ENCODE data around the gene PPM1H.
A peak's percentile ranks its signal among the peaks of the same experiment; 100 is the strongest.

Gene PPM1H, protein sequence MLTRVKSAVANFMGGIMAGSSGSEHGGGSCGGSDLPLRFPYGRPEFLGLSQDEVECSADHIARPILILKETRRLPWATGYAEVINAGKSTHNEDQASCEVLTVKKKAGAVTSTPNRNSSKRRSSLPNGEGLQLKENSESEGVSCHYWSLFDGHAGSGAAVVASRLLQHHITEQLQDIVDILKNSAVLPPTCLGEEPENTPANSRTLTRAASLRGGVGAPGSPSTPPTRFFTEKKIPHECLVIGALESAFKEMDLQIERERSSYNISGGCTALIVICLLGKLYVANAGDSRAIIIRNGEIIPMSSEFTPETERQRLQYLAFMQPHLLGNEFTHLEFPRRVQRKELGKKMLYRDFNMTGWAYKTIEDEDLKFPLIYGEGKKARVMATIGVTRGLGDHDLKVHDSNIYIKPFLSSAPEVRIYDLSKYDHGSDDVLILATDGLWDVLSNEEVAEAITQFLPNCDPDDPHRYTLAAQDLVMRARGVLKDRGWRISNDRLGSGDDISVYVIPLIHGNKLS

DNA sequence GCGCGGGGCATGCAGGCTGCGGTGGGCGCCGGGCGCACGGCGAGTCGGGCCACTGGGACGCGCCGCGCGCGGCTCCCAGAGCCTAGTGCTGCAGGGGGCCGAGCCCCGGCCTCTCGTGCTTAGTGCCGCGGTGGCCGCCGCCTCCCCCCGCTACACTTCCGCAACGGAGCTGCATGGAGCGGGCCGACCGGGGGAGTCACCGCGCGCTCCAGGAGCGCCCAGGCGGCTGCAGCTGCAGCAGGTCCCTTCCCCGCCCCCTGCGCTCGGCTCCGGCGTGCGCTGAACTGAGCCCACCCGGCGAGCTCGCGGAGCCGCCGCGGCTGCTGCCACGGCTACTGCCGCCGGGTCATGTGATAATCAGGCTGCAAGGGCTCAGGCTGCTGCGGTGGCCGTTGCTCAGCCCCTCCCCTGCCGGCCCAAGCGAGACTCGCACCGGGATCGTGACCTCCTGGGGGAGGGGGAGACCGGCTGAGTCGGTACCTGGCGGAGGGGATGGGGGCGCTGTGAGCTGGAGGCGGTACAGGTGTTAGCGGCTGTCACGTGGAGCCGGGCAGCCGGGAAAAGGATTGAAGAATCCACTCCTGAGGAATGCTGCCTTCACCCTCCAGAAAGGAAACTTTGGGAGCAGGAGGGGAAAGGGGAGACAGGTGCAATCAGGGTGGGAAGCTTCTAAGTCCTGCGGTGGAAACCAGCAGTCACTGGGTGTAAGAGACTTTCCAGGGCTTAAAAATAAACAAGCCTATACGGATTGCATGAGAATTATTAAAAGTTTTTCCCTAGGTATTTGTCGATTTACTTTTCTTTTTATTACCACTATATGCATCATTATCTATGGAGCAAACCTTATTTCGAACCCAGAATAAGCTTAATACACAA, at the start of gene PPM1H:
TSS of gene PPM1H (minus strand) at position 352 of the 876 bp plus-strand sequence. CDS start 414 bp downstream, outside the sequence.
- H3K4me3 ChIP-seq (ENCODE audit: low read length): peak within 1 kb of the TSS; percentile 81
- no peaks in the 10 kb centered on the region for H3K9me3 ChIP-seq (ENCODE audit: control insufficient read depth, low read length)
- no peaks in the 10 kb centered on the region for H3K36me3 ChIP-seq (ENCODE audit: control insufficient read depth, insufficient read depth, low read length, severe bottlenecking)
- peak within 1 kb of the TSS; percentile 68 for H3K9ac ChIP-seq (ENCODE audit: low read length)
- peaks cover 16% of the 10 kb centered on the region for H3K27me3 ChIP-seq (replicated peaks; ENCODE audit: control insufficient read depth, insufficient read depth, low read length)
- peak; percentile 78 for DNase-seq (ENCODE audit: low read depth)
- H3K4me1 ChIP-seq (ENCODE audit: control insufficient read depth, insufficient read depth, low read length): peaks cover 9% of the 10 kb centered on the region

DNA sequence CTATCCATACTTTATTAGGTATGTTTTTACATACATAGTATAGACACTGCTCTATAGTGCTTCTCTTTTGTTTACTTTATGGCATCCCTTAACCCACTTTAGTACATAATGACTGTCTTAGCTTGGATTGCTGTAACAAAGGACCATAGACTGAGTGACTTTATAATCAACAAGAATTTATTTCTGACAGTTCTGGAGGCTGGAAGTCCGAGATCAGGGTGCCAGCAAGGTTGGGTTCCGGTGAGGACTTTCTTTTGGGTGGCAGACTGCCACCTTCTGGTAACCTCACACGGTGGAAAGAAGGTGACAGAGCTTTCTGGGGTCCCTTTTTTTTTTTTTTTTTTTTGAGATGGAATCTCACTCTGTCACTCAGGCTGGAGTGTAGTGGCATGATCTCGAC, 48.6 kb upstream of the PPM1H start:
- Histone ChIP-seq H3K4me1 (ENCODE audit: control insufficient read depth, insufficient read depth, low read length) (no peaks in the 10 kb centered on the region), H3K9me3 (ENCODE audit: control insufficient read depth, low read length) (no peaks in the 10 kb centered on the region), H3K4me3 (ENCODE audit: low read length) (no peak overlapping the region), H3K36me3 (ENCODE audit: control insufficient read depth, insufficient read depth, low read length, severe bottlenecking) (no peaks in the 10 kb centered on the region), H3K9ac (ENCODE audit: low read length) (no peak overlapping the region), H3K27me3 (replicated peaks; ENCODE audit: control insufficient read depth, insufficient read depth, low read length) (no peaks in the 10 kb centered on the region)
- DNase-seq (ENCODE audit: low read depth): no peak

DNA sequence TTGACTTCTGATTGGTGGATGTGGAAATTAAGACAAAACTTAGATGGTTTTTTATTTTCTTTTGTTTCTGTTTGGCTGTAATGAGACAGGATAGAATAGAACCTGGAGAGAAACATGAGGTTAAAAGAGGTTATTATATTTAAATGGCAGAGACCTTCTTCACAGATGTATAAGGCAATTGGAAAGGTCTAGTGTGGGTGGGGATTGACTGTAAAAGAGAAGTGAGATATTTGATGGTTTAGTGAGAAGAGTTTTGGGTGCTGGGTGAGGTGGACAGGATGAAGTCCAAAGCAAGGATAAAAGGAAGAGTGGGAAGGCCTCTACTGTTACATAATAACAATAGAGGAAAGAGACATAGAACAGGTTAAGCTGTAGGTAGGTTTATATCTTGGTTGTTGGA, 43.8 kb upstream of the PPM1H start:
- DNase-seq (ENCODE audit: low read depth): no peak
- Histone ChIP-seq H3K4me3 (ENCODE audit: low read length) (no peak overlapping the region), H3K9ac (ENCODE audit: low read length) (no peak overlapping the region), H3K27me3 (replicated peaks; ENCODE audit: control insufficient read depth, insufficient read depth, low read length) (no peaks in the 10 kb centered on the region), H3K9me3 (ENCODE audit: control insufficient read depth, low read length) (no peaks in the 10 kb centered on the region), H3K4me1 (ENCODE audit: control insufficient read depth, insufficient read depth, low read length) (no peaks in the 10 kb centered on the region), H3K36me3 (ENCODE audit: control insufficient read depth, insufficient read depth, low read length, severe bottlenecking) (no peaks in the 10 kb centered on the region)

DNA sequence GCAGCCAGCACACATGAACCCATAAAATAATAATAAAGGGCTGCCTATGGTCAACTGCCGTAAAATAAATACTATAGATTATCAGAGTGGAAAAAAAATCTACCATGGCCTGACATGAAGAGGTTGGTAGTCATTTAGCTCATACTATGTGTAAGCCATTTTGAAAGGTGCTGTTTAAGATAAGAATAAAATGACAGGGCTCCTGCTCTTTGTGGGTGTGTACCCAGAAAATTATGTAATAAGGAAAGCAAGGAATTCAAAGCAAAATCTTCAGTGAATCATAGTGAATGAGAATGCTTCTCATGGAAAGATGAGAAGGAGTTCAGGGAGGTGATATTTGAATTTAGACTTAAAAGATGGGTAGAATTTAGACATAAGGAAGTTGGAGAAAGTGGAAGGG, 42.9 kb upstream of the PPM1H start:
- Histone ChIP-seq H3K4me3 (ENCODE audit: low read length) (no peak overlapping the region), H3K36me3 (ENCODE audit: control insufficient read depth, insufficient read depth, low read length, severe bottlenecking) (no peaks in the 10 kb centered on the region), H3K9me3 (ENCODE audit: control insufficient read depth, low read length) (no peaks in the 10 kb centered on the region), H3K9ac (ENCODE audit: low read length) (no peak overlapping the region), H3K27me3 (replicated peaks; ENCODE audit: control insufficient read depth, insufficient read depth, low read length) (peaks cover 3% of the 10 kb centered on the region), H3K4me1 (ENCODE audit: control insufficient read depth, insufficient read depth, low read length) (no peaks in the 10 kb centered on the region)
- no peak for DNase-seq (ENCODE audit: low read depth)

DNA sequence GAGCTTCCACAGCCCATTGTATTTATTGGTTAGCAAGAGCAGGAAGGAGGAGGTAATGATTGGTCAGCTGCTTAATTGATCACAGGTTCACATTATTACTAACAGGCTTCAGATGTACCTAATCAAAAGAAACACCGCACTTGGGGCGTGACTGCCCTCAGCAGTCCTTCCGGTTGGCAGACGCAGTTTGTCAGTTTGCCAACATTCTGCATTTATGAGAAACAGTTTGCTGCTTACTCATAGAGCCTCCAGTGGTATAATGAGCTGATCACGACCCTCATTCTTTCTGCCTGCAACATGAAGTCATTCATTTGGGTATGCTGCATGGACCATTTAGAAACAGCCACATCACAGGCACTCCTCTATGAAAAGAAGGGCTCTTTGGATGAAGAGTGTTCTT, 42.5 kb upstream of the PPM1H start:
- Histone ChIP-seq H3K9me3 (ENCODE audit: control insufficient read depth, low read length) (no peaks in the 10 kb centered on the region), H3K4me1 (ENCODE audit: control insufficient read depth, insufficient read depth, low read length) (no peaks in the 10 kb centered on the region), H3K36me3 (ENCODE audit: control insufficient read depth, insufficient read depth, low read length, severe bottlenecking) (no peaks in the 10 kb centered on the region), H3K27me3 (replicated peaks; ENCODE audit: control insufficient read depth, insufficient read depth, low read length) (peaks cover 3% of the 10 kb centered on the region), H3K9ac (ENCODE audit: low read length) (no peak overlapping the region), H3K4me3 (ENCODE audit: low read length) (no peak overlapping the region)
- DNase-seq (ENCODE audit: low read depth): peak; percentile 42

DNA sequence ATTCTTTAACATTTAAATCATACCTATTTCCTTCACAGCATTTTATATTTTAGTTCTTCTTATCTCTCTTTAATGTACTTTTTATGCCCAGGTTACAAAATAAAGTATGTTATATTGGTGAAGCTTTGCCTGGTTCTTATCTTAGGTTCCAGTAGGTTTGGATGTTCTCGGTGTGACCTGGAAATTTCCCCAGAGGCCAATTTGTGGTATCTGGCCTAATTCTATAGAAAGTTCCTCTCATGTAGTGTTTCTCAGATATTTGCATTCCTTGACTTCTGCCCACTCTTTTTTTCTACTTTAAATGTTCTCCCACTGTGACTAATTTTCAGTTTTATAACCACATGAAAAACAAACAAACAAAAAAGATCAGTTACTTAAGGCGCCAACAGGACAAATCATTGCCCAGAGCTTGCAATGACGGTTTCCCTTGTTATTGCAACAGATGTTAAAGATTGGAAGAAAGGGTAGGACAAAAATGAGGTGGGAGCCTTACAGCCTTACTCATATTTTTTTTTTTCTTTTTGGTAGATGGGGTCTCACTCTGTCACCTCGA, 41.2 kb upstream of the PPM1H start:
- H3K36me3 ChIP-seq (ENCODE audit: control insufficient read depth, insufficient read depth, low read length, severe bottlenecking): no peaks in the 10 kb centered on the region
- H3K27me3 ChIP-seq (replicated peaks; ENCODE audit: control insufficient read depth, insufficient read depth, low read length): peaks cover 3% of the 10 kb centered on the region
- no peak for DNase-seq (ENCODE audit: low read depth)
- no peaks in the 10 kb centered on the region for H3K9me3 ChIP-seq (ENCODE audit: control insufficient read depth, low read length)
- no peak overlapping the region for H3K4me3 ChIP-seq (ENCODE audit: low read length)
- H3K4me1 ChIP-seq (ENCODE audit: control insufficient read depth, insufficient read depth, low read length): no peaks in the 10 kb centered on the region
- H3K9ac ChIP-seq (ENCODE audit: low read length): no peak overlapping the region

DNA sequence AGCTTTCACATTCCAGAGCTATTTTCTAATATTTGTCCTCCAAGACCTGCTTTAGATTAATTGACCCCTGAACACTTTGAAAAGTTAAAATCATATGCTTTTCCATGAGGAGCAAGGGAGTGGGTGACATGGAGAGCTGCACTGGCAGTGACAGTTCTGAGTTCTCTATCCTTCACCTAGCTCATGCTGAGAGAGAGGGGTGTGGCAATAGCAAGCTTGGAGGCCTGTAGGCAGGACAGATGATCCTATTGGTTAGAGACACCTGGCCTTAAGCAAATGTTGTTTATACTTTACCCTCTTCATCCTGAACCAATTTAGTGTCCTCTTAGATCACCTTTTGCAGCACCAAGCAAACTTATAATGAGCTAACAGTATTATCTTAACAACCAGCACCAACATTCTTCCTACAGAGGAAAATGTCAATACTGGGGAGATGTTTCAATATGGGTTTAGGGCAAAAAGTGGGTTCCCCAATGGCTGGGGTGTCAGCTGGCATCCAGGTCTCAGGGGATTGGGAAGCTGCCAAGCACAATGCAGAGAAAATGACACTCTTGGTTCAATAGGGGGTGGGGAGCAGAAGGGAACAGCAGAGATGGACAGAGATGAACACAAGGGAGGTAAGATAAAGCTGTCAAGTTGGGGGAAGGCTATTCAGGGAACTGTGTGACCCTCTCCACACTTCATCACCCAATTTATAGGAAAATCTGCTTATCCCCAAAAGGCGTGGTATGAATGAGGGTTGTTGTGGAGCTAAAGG, 37.0 kb upstream of the PPM1H start:
- no peak for DNase-seq (ENCODE audit: low read depth)
- no peaks in the 10 kb centered on the region for H3K9me3 ChIP-seq (ENCODE audit: control insufficient read depth, low read length)
- H3K27me3 ChIP-seq (replicated peaks; ENCODE audit: control insufficient read depth, insufficient read depth, low read length): peaks cover 3% of the 10 kb centered on the region
- no peaks in the 10 kb centered on the region for H3K36me3 ChIP-seq (ENCODE audit: control insufficient read depth, insufficient read depth, low read length, severe bottlenecking)
- no peaks in the 10 kb centered on the region for H3K4me1 ChIP-seq (ENCODE audit: control insufficient read depth, insufficient read depth, low read length)
- no peak overlapping the region for H3K9ac ChIP-seq (ENCODE audit: low read length)
- no peak overlapping the region for H3K4me3 ChIP-seq (ENCODE audit: low read length)

DNA sequence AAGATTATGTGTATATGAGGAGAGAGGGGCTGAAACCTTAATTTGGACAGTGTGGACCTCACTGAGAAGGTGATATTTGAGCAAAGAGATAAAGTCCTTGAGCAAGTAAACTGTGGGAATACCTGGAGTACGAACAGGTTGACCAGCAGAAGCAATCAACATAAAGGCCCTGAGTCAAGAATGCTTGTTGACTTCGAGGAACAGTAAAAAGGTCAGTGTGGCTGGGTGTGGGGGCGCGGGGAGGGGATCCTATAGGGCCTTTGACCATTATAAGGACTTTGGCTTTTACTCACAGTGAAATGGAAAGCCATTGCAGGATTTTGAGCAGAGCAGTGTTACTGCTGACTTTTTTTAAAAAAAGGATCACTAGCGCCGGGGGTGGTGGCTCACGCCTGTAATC, 34.7 kb upstream of the PPM1H start:
- no peaks in the 10 kb centered on the region for H3K36me3 ChIP-seq (ENCODE audit: control insufficient read depth, insufficient read depth, low read length, severe bottlenecking)
- no peak overlapping the region for H3K4me3 ChIP-seq (ENCODE audit: low read length)
- peaks cover 3% of the 10 kb centered on the region for H3K27me3 ChIP-seq (replicated peaks; ENCODE audit: control insufficient read depth, insufficient read depth, low read length)

DNA sequence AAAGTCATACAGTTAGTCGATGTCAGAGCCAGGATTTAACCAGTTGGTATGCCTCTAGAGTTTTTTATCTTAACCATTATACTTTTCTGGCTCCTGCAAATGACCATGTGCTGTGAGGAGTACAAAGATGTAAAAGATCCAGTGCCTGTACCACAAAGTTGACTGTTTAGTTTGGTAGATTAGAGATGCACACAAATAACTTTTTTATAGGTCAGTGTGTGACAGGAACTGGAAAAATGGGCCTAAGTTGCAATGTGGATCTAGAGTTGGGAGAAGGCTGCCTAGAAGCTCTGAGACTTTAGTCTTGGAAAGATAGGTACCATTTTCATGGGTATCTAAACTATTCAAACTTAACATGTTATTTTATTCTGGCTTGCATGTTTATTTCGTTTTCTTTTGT, 32.8 kb upstream of the PPM1H start:
- DNase-seq (ENCODE audit: low read depth): no peak
- Histone ChIP-seq H3K4me3 (ENCODE audit: low read length) (no peak overlapping the region), H3K27me3 (replicated peaks; ENCODE audit: control insufficient read depth, insufficient read depth, low read length) (peaks cover 3% of the 10 kb centered on the region), H3K9ac (ENCODE audit: low read length) (no peak overlapping the region), H3K9me3 (ENCODE audit: control insufficient read depth, low read length) (no peaks in the 10 kb centered on the region), H3K4me1 (ENCODE audit: control insufficient read depth, insufficient read depth, low read length) (no peaks in the 10 kb centered on the region), H3K36me3 (ENCODE audit: control insufficient read depth, insufficient read depth, low read length, severe bottlenecking) (no peaks in the 10 kb centered on the region)

More for the DNA sequence above, 34.7 kb upstream of the PPM1H start:
- no peaks in the 10 kb centered on the region for H3K4me1 ChIP-seq (ENCODE audit: control insufficient read depth, insufficient read depth, low read length)
- no peaks in the 10 kb centered on the region for H3K9me3 ChIP-seq (ENCODE audit: control insufficient read depth, low read length)
- no peak for DNase-seq (ENCODE audit: low read depth)
- H3K9ac ChIP-seq (ENCODE audit: low read length): no peak overlapping the region

DNA sequence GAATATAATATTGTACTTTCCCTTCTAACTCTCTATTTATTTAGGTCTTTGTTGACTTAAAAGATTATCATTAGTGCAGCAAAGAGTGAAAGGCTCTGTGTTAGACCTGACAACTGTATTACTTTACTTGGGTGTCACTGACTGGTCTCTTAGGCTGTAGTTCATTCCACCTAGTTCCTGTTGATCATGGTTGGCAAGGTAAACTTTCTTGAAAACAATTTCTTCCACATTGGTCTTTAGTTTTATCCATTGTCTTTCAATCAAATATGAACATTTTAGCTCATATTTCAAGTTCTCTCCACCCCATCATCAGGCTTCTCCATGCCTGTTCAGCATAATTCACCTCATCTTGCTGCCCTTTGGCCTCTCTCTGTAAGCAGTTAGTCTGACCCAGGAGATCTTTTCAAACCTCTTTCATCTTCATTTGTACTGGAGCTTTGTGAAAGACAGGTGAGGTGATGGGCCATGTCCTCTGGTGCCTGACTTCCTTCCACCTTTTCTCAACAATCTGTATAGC, 32.1 kb upstream of the PPM1H start:
- H3K4me1 ChIP-seq (ENCODE audit: control insufficient read depth, insufficient read depth, low read length): no peaks in the 10 kb centered on the region

More for the DNA sequence above, 32.1 kb upstream of the PPM1H start:
- Histone ChIP-seq H3K9me3 (ENCODE audit: control insufficient read depth, low read length) (no peaks in the 10 kb centered on the region), H3K36me3 (ENCODE audit: control insufficient read depth, insufficient read depth, low read length, severe bottlenecking) (no peaks in the 10 kb centered on the region), H3K9ac (ENCODE audit: low read length) (no peak overlapping the region), H3K4me3 (ENCODE audit: low read length) (no peak overlapping the region), H3K27me3 (replicated peaks; ENCODE audit: control insufficient read depth, insufficient read depth, low read length) (peaks cover 3% of the 10 kb centered on the region)
- DNase-seq (ENCODE audit: low read depth): no peak

Measured in adipocyte (in vitro differentiated cells).